ENCODE measurements around the gene SRRM1.
"Not testable (repeated sequence)": the region's sequence is repeated elsewhere in the genome, so short reads cannot be mapped to it uniquely, and the experiment has no call there.

SRRM1 gene

GRCh38 chr1:24713736-24714135 lies 70.6 kb downstream of the SRRM1 start:
- DNase-seq (ENCODE audit: low read depth in 2 of 3, low spot score in 1 of 3), result no peak

GRCh38 chr1:24714859-24715520 lies 71.9 kb downstream of the SRRM1 start:
- peak in 2 of 3 donors; percentile 5 to 13 for DNase-seq (ENCODE audit: low read depth in 2 of 3, low spot score in 1 of 3)

GRCh38 chr1:24715658-24716057 lies 72.6 kb downstream of the SRRM1 start:
- no peak for DNase-seq (ENCODE audit: low read depth in 2 of 3, low spot score in 1 of 3)

GRCh38 chr1:24717887-24718650 lies 75.0 kb downstream of the SRRM1 start:
- DNase-seq (ENCODE audit: low read depth in 2 of 3, low spot score in 1 of 3), result no peak

- no peak for DNase-seq (ENCODE audit: low read depth in 2 of 3, low spot score in 1 of 3)
These were observed 77.0 kb downstream of the SRRM1 start for GRCh38 chr1:24720152-24720551.

GRCh38 chr1:24721533-24721932 lies 78.4 kb downstream of the SRRM1 start:
- DNase-seq (ENCODE audit: low read depth in 2 of 3, low spot score in 1 of 3), result no peak

GRCh38 chr1:24722073-24723035 lies 79.3 kb downstream of the SRRM1 start:
- DNase-seq (ENCODE audit: low read depth in 2 of 3, low spot score in 1 of 3), result not testable (repeated sequence)
